ENCODE measurements around the gene CA10.

CA10 gene

DNA sequence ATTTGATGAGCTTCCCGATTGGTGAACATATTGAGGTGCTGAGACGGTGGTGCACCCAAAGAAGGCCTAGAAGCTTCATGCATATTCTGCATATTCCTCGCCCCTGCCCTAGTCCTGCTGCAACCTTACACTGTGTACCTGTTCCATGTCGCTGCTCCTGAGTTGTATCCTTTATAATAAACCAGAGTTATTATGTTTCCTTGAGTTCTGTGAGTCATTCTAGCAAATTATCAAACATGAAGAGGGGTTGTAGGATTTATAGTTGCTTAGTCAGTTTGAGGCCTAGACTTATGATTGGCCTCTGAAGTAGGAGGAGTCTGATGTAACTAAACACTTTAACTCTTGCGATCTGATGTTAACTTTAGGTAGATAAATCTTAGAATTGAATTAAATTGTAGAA is 436.8 kb downstream of the CA10 start:
- TF ChIP-seq, protein P1, sequence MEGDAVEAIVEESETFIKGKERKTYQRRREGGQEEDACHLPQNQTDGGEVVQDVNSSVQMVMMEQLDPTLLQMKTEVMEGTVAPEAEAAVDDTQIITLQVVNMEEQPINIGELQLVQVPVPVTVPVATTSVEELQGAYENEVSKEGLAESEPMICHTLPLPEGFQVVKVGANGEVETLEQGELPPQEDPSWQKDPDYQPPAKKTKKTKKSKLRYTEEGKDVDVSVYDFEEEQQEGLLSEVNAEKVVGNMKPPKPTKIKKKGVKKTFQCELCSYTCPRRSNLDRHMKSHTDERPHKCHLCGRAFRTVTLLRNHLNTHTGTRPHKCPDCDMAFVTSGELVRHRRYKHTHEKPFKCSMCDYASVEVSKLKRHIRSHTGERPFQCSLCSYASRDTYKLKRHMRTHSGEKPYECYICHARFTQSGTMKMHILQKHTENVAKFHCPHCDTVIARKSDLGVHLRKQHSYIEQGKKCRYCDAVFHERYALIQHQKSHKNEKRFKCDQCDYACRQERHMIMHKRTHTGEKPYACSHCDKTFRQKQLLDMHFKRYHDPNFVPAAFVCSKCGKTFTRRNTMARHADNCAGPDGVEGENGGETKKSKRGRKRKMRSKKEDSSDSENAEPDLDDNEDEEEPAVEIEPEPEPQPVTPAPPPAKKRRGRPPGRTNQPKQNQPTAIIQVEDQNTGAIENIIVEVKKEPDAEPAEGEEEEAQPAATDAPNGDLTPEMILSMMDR (IDR thresholded peaks at IDR 0.05; ENCODE audit: low read length) = no peak
- no peak for TF ChIP-seq EZH2 (IDR thresholded peaks at IDR 0.05; ENCODE audit: borderline replicate concordance, low read length)
- no peak overlapping the region for H2AFZ ChIP-seq (ENCODE audit: low read length)
- H3K27me3 ChIP-seq (ENCODE audit: insufficient read depth, low read length) = no peaks in the 10 kb centered on the region
- H3K36me3 ChIP-seq (ENCODE audit: insufficient read depth, low read length) = no peaks in the 10 kb centered on the region
- H4K20me1 ChIP-seq (ENCODE audit: insufficient read depth, low read length) = no peaks in the 10 kb centered on the region
- no peak overlapping the region for H3K27ac ChIP-seq (ENCODE audit: low read depth, low read length, poor library complexity, severe bottlenecking)
- H3K4me2 ChIP-seq (ENCODE audit: low read length) = no peak overlapping the region
- H3K9me3 ChIP-seq (ENCODE audit: low read length) = no peaks in the 10 kb centered on the region
- H3K9ac ChIP-seq (ENCODE audit: low read length) = no peak overlapping the region
- H3F3A ChIP-seq (ENCODE audit: insufficient read depth, low read length) = no peaks in the 10 kb centered on the region
- no peaks in the 10 kb centered on the region for H3K9me2 ChIP-seq (ENCODE audit: low read depth, low read length)
- H3K4me3 ChIP-seq (ENCODE audit: low read depth, low read length, poor library complexity, severe bottlenecking) = no peak overlapping the region
- H3K4me1 ChIP-seq (ENCODE audit: insufficient read depth, low read length, severe bottlenecking) = no peaks in the 10 kb centered on the region
- no peaks in the 10 kb centered on the region for H3K79me2 ChIP-seq (ENCODE audit: insufficient read depth, low read length)

DNA sequence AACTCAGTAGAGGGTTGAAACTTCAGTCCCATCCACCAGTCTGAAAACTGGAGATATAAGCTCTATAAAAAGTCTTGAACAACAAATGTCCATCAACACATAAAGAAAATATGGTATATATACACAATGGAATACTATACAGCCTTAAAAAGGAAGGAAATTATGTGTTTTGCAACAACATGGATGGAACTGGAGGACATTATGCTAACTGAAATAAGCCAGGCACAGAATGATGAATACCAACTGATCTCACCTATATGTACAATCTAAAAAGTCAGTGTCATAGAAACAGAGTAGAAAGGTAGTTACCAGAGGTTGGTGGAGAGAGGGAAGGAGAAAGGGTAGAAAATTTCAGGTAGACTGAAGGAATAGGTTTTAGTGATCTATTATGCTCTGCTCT is 438.1 kb downstream of the CA10 start:
- no peak for TF ChIP-seq EZH2 (IDR thresholded peaks at IDR 0.05; ENCODE audit: borderline replicate concordance, low read length)
- TF ChIP-seq, protein P1 (IDR thresholded peaks at IDR 0.05; ENCODE audit: low read length) = no peak
- no peaks in the 10 kb centered on the region for H3K36me3 ChIP-seq (ENCODE audit: insufficient read depth, low read length)
- H4K20me1 ChIP-seq (ENCODE audit: insufficient read depth, low read length) = no peaks in the 10 kb centered on the region
- H3K4me3 ChIP-seq (ENCODE audit: low read depth, low read length, poor library complexity, severe bottlenecking) = no peak overlapping the region
- H3K27ac ChIP-seq (ENCODE audit: low read depth, low read length, poor library complexity, severe bottlenecking) = no peak overlapping the region
- H3F3A ChIP-seq (ENCODE audit: insufficient read depth, low read length) = no peaks in the 10 kb centered on the region
- H3K9me2 ChIP-seq (ENCODE audit: low read depth, low read length) = no peaks in the 10 kb centered on the region
- H3K79me2 ChIP-seq (ENCODE audit: insufficient read depth, low read length) = no peaks in the 10 kb centered on the region
- no peak overlapping the region for H3K9ac ChIP-seq (ENCODE audit: low read length)
- no peaks in the 10 kb centered on the region for H3K4me1 ChIP-seq (ENCODE audit: insufficient read depth, low read length, severe bottlenecking)
- H3K27me3 ChIP-seq (ENCODE audit: insufficient read depth, low read length) = no peaks in the 10 kb centered on the region
- no peaks in the 10 kb centered on the region for H3K9me3 ChIP-seq (ENCODE audit: low read length)
- no peak overlapping the region for H3K4me2 ChIP-seq (ENCODE audit: low read length)
- no peak overlapping the region for H2AFZ ChIP-seq (ENCODE audit: low read length)

DNA sequence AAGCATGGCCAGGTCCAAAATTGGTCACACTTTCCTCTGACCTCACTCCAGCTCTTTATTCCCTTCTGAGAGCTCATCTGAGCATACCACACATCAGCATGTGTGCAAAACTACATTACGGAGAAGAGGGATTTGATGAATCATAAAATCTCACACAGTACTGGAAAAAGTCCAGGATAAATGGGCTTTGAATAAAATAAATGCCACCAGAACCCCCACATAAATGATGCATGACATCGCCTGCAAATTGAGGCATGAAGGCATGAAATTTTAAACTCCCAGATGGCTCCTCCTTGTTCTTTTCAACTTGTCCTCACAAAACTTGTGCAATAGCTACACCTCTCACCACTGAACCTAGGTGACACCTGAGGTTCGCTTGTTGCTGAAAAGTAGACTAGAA is 439.5 kb downstream of the CA10 start:
- Histone ChIP-seq H3K9me2 (ENCODE audit: low read depth, low read length) (no peaks in the 10 kb centered on the region), H3K9me3 (ENCODE audit: low read length) (no peaks in the 10 kb centered on the region), H3K27ac (ENCODE audit: low read depth, low read length, poor library complexity, severe bottlenecking) (no peak overlapping the region), H3K9ac (ENCODE audit: low read length) (no peak overlapping the region), H3K36me3 (ENCODE audit: insufficient read depth, low read length) (no peaks in the 10 kb centered on the region), H3K4me3 (ENCODE audit: low read depth, low read length, poor library complexity, severe bottlenecking) (no peak overlapping the region), H3F3A (ENCODE audit: insufficient read depth, low read length) (no peaks in the 10 kb centered on the region), H3K79me2 (ENCODE audit: insufficient read depth, low read length) (no peaks in the 10 kb centered on the region), H3K4me2 (ENCODE audit: low read length) (no peak overlapping the region), H2AFZ (ENCODE audit: low read length) (no peak overlapping the region), H3K4me1 (ENCODE audit: insufficient read depth, low read length, severe bottlenecking) (no peaks in the 10 kb centered on the region), H3K27me3 (ENCODE audit: insufficient read depth, low read length) (no peaks in the 10 kb centered on the region), H4K20me1 (ENCODE audit: insufficient read depth, low read length) (no peaks in the 10 kb centered on the region)
- TF ChIP-seq, protein P1 (IDR thresholded peaks at IDR 0.05; ENCODE audit: low read length) = no peak
- no peak for TF ChIP-seq EZH2 (IDR thresholded peaks at IDR 0.05; ENCODE audit: borderline replicate concordance, low read length)
